AG04450 (cell line): ENCODE data around the gene SH2D1A. TPM values are rescaled to one million over a fixed set of nuclear protein-coding genes. Genes with fewer than 3 reads are reported as not detected.

Experiments
- CTCF ChIA-PET: fragments of 300-600, 350-600 bp; formaldehyde crosslinking; extraction: SDS; loops from one replicate; lab custom pipeline; 2022; ENCODE audit warnings: antibody characterized with exemption, inconsistent platforms; lab: Charles Lee
- POLR2A ChIA-PET: fragments of 350-600 bp; formaldehyde crosslinking; extraction: SDS; loops from one replicate; lab custom pipeline; 2021; ENCODE audit warnings: antibody characterized with exemption, inconsistent platforms; lab: Yijun Ruan, JAX
- DNase-seq: peaks from one replicate; pipeline ENCODE4 v3.0.0-alpha.2; 2011; ENCODE audit warnings: low read depth, low spot score
- H3K27ac ChIP-seq: one replicate; pipeline ENCODE4 v1.5.1; 2012; ENCODE audit warnings: low read depth, low read length, control low read depth
- H3K27me3 ChIP-seq: one replicate; pipeline ENCODE4 v1.6.0; 2012; ENCODE audit warnings: low read length; ENCODE audit not compliant: control insufficient read depth, insufficient read depth
- H3K4me3 ChIP-seq: 2 replicates; pipeline ENCODE4 v1.5.1; 2011; ENCODE audit warnings: mild to moderate bottlenecking, low read depth, low read length, control low read depth
- H3K9me3 ChIP-seq: 2 replicates; pipeline ENCODE4 v1.5.1; 2012; ENCODE audit warnings: low read length; ENCODE audit not compliant: control insufficient read depth, insufficient read depth
- CTCF ChIP-seq: IDR thresholded peaks from 2 replicates; pipeline ENCODE4 v1.5.1; 2011; ENCODE audit warnings: low read depth, low read length, control low read depth, inconsistent platforms
- polyA plus RNA-seq: library from polyadenylated mRNA; depleted of rRNA; stranded (reverse); fragments of >200 nt; gene quantifications from 2 replicates; pipeline ENCODE4 v1.2.3, GENCODE V29; 2011; rRNA removed
- small RNA-seq: library from RNA; depleted of rRNA; stranded (forward); fragments of <200 nt; gene quantifications from one replicate; pipeline ENCODE3, GENCODE V24; 2012; ENCODE audit warnings: low read depth; ENCODE audit not compliant: insufficient read length

SH2D1A gene
- polyA plus RNA-seq, 1 experiment: not detected

GRCh38 chrX:124413244-124413643 lies 66.9 kb downstream of the SH2D1A start:
- no peaks in the 10 kb centered on the region for H3K27me3 ChIP-seq
- H3K4me3 ChIP-seq: no peak overlapping the region
- H3K9me3 ChIP-seq: no peaks in the 10 kb centered on the region
- POLR2A ChIA-PET: no interaction called here
- H3K27ac ChIP-seq: no peak overlapping the region
- CTCF ChIA-PET: no interaction called here
- DNase-seq: no peak
- TF ChIP-seq CTCF: no peak

GRCh38 chrX:124414281-124414680 lies 67.9 kb downstream of the SH2D1A start:
- Histone ChIP-seq H3K9me3 (no peaks in the 10 kb centered on the region), H3K4me3 (no peak overlapping the region), H3K27ac (no peak overlapping the region), H3K27me3 (no peaks in the 10 kb centered on the region)
- DNase-seq: no peak
- POLR2A ChIA-PET: no interaction called here
- CTCF ChIA-PET: no interaction called here
- no peak for TF ChIP-seq CTCF

- Histone ChIP-seq H3K4me3 (no peak overlapping the region), H3K9me3 (no peaks in the 10 kb centered on the region), H3K27me3 (no peaks in the 10 kb centered on the region), H3K27ac (no peak overlapping the region)
- TF ChIP-seq CTCF: no peak
- ChIA-PET CTCF (no interaction called here), POLR2A (no interaction called here)
- DNase-seq: no peak
These were observed 68.9 kb downstream of the SH2D1A start for GRCh38 chrX:124415115-124415800.

- H3K4me3 ChIP-seq: no peak overlapping the region
- ChIA-PET POLR2A (no interaction called here), CTCF (no interaction called here)
- H3K9me3 ChIP-seq: no peaks in the 10 kb centered on the region
- TF ChIP-seq CTCF: no peak
- no peaks in the 10 kb centered on the region for H3K27me3 ChIP-seq
- no peak for DNase-seq
- no peak overlapping the region for H3K27ac ChIP-seq
These were observed 75.7 kb downstream of the SH2D1A start for GRCh38 chrX:124421898-124422655.

Small RNA genes lying within 50 kb of the gene (small RNA-seq; reads per million reads assigned to genes)
- gene AL022718.1: not detected

Other genes with a start within 250 kb of the SH2D1A start
- gene TEX13D, start 13.9 kb upstream of the SH2D1A start, polyA plus RNA-seq: not detected in 2 replicates